GM12891 (cell line): ENCODE data around the gene SAMD9L.

Source experiments
- POLR2A ChIP-seq: IDR thresholded peaks from 2 replicates; pipeline ENCODE4 v1.6.1; 2011; ENCODE audit warnings: low read depth, low read length, control low read depth
- POLR2AphosphoS5 ChIP-seq: IDR thresholded peaks from 2 replicates; pipeline ENCODE4 v1.6.1; 2011; ENCODE audit warnings: low read depth, low read length, control low read depth
- SPI1 ChIP-seq: IDR thresholded peaks from 2 replicates; pipeline ENCODE4 v1.6.1; 2011; ENCODE audit warnings: low read depth, low read length, control low read depth
- TAF1 ChIP-seq: IDR thresholded peaks from 2 replicates; pipeline ENCODE4 v1.6.1; 2011; ENCODE audit warnings: low read depth, low read length, control low read depth

DNA sequence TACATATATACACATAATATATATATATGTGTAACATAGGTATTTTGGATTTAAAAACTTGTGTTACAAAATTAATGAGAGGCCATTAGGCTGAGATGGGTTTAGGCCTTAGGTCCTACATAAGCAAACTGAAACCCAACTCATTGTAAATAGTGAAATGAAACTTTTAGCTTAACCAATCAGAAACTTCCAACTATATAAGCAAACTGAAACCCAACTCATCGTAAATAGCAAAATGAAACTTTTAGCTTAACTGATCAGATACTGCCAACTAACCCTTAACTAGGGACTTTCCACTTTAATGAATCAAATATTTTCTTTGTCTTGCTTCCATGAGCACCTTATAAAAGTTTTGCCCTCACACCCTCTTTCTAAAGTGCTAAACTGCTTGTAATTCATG lies 17.3 kb upstream of the SAMD9L start:
- TF ChIP-seq POLR2A (no peak), POLR2AphosphoS5 (no peak), TAF1 (no peak), SPI1 (peak; percentile 58)
